Caco-2 (cell line): ENCODE results near the gene MRPS18B. TPM values are rescaled to one million over a fixed set of nuclear protein-coding genes. Genes with fewer than 3 reads are reported as not detected.

Source experiments
- BruUV-seq: library from RNA; stranded (reverse); fragments of 400-500 nt; replicated peaks from 2 replicates; lab custom pipeline; 2021; lab: Mats Ljungman, UMichigan
- CTCF ChIA-PET: fragments of 300-600 bp; sonication (Branson Sonifier 250); formaldehyde crosslinking; loops from one replicate; lab custom pipeline; 2022; ENCODE audit warnings: antibody characterized with exemption; lab: Charles Lee
- POLR2A ChIA-PET: fragments of 300-600 bp; sonication (Branson Sonifier 250); formaldehyde crosslinking; loops from one replicate; lab custom pipeline; 2022; ENCODE audit warnings: antibody characterized with exemption; lab: Charles Lee
- DNase-seq, 2 experiments: peaks; one replicate each; pipeline versions ENCODE4 v3.0.0 to v3.0.0-alpha.2; 2020 to 2022
- H3K27me3 ChIP-seq: replicated peaks from 2 replicates; pipeline ENCODE4 v1.6.0; 2011; ENCODE audit warnings: low read length; ENCODE audit not compliant: control insufficient read depth, insufficient read depth
- H3K36me3 ChIP-seq: 2 replicates; pipeline ENCODE4 v1.5.1; 2011; ENCODE audit warnings: low read length; ENCODE audit not compliant: control insufficient read depth, insufficient read depth
- H3K4me1 ChIP-seq: fragments of 250-450 bp; sonication (Bioruptor Pico); 2 replicates; pipeline ENCODE4 v1.5.1; 2020; ENCODE audit warnings: mild to moderate bottlenecking
- H3K4me3 ChIP-seq: 2 replicates; pipeline ENCODE4 v1.5.1; 2011; ENCODE audit warnings: low read depth, mild to moderate bottlenecking, control low read depth, low read length
- H3K9me3 ChIP-seq: fragments of 250-450 bp; sonication (Bioruptor Pico); 2 replicates; pipeline ENCODE4 v1.5.1; 2020; ENCODE audit warnings: mild to moderate bottlenecking, moderate library complexity
- H3K27ac Mint-ChIP-seq: one replicate; pipeline ENCODE4 v1.8.0; 2022; ENCODE audit warnings: mixed read lengths; ENCODE audit not compliant: unreplicated experiment
- H3K27me3 Mint-ChIP-seq: one replicate; pipeline ENCODE4 v1.8.0; 2022; ENCODE audit warnings: mixed read lengths; ENCODE audit not compliant: insufficient read depth, unreplicated experiment
- H3K36me3 Mint-ChIP-seq: one replicate; pipeline ENCODE4 v1.8.0; 2022; ENCODE audit warnings: mild to moderate bottlenecking, mixed read lengths; ENCODE audit not compliant: insufficient read depth, unreplicated experiment
- H3K4me1 Mint-ChIP-seq: one replicate; pipeline ENCODE4 v1.8.0; 2022; ENCODE audit warnings: low read depth, mixed read lengths; ENCODE audit not compliant: unreplicated experiment
- H3K4me3 Mint-ChIP-seq: one replicate; pipeline ENCODE4 v1.8.0; 2022; ENCODE audit warnings: mild to moderate bottlenecking, moderate library complexity, mixed read lengths; ENCODE audit not compliant: unreplicated experiment
- H3K9me3 Mint-ChIP-seq: one replicate; pipeline ENCODE4 v1.8.0; 2022; ENCODE audit warnings: mixed read lengths; ENCODE audit not compliant: unreplicated experiment
- intact Hi-C: fragments of 100-400 bp; cut with micrococcal nuclease; formaldehyde crosslinking; loops from one replicate; pipeline ENCODE4 v1.10.0; 2022; ENCODE audit not compliant: unreplicated experiment
- total RNA-seq: library from RNA; stranded (reverse); gene quantifications from 2 replicates; pipeline ENCODE4 v1.2.3, GENCODE V29; 2022
- TF ChIP-seq, protein P1 (sequence below), 2 experiments: fragments of 200-600 bp in 1 of 2; IDR thresholded peaks; 1 replicate in 1 of 2; 2 replicates in 1 of 2; pipeline versions ENCODE4 v1.5.1 to v1.8.0; 2011 to 2022; ENCODE audit warnings: antibody characterized with exemption in 1 of 2, control low read depth in 1 of 2, inconsistent platforms in 1 of 2, low read depth in 1 of 2, low read length in 1 of 2, mild to moderate bottlenecking in 1 of 2, moderate library complexity in 1 of 2; ENCODE audit not compliant: insufficient read depth in 1 of 2, severe bottlenecking in 1 of 2, unreplicated experiment in 1 of 2

Gene MRPS18B
- total RNA-seq, 1 experiment from 2014 or later, result 62.6 TPM

DNA sequence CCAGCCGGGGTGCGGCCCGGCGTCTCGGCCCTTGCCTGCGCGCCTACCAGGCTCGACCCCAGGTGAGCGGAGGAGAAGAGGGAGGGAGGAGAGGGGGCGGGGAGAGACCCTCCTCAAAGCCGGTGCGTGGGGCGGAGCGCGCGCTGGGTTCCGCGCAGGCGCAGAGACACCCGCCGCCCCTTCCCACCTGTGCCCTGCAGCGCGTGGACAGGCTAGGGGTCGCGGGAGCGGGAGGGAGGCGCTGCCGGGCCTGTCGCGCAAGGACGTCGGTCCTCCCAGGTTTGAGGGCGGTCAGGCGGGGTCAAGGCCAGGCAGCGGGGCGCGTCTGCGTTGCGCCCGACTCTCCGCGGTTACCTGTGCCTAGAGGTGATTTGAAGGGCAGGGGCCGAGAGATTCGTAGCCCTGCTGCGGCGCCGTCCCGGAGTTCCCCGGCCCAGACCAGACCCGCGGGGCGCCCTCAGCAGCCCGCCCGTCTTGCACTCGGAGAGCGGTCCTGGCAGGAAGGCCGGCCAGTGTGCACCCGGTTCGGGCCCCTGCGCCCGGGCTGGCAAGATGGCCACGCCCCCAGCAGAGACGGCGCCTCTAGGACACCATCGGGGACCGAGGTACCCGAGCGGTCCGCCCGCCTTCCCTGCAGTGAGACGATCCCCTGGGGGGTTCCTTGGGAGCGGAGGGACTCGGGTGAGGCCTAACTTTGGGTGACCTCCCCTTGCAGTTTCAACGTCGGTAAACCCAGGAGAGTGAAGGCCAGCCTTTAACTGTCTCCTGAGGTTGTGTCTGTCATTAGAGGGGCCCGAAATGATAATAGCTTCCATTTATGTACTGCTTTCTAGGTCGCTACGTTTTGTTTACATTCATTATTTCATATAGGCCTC is 29.8 kb downstream of the MRPS18B start:
- Mint-ChIP-seq H3K9me3 (no peaks in the 10 kb centered on the region), H3K27ac (peak overlapping the region; percentile 67), H3K4me1 (peaks cover 12% of the 10 kb centered on the region), H3K27me3 (no peaks in the 10 kb centered on the region), H3K4me3 (peak overlapping the region; percentile 82), H3K36me3 (peaks cover 61% of the 10 kb centered on the region)
- Histone ChIP-seq H3K4me3 (peak overlapping the region; percentile 83), H3K27me3 (no peaks in the 10 kb centered on the region), H3K36me3 (peaks cover 2% of the 10 kb centered on the region; the same call in 1 of the 2 replicates), H3K9me3 (no peaks in the 10 kb centered on the region), H3K4me1 (no peaks in the 10 kb centered on the region)
- TF ChIP-seq, protein P1, sequence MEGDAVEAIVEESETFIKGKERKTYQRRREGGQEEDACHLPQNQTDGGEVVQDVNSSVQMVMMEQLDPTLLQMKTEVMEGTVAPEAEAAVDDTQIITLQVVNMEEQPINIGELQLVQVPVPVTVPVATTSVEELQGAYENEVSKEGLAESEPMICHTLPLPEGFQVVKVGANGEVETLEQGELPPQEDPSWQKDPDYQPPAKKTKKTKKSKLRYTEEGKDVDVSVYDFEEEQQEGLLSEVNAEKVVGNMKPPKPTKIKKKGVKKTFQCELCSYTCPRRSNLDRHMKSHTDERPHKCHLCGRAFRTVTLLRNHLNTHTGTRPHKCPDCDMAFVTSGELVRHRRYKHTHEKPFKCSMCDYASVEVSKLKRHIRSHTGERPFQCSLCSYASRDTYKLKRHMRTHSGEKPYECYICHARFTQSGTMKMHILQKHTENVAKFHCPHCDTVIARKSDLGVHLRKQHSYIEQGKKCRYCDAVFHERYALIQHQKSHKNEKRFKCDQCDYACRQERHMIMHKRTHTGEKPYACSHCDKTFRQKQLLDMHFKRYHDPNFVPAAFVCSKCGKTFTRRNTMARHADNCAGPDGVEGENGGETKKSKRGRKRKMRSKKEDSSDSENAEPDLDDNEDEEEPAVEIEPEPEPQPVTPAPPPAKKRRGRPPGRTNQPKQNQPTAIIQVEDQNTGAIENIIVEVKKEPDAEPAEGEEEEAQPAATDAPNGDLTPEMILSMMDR (IDR thresholded peaks at IDR 0.05; ENCODE audit: insufficient read depth in 1 of 2, low read depth in 1 of 2, low read length in 1 of 2, severe bottlenecking in 1 of 2, unreplicated experiment in 1 of 2), result no peak
- POLR2A ChIA-PET, result interaction anchor here (0.6 to 1.0 kb wide), 2 partner anchors 13 to 70 kb away, joined by 5 to 9 read pairs; partner anchors contain the start of gene MDC1
- no TSS peak for BruUV-seq
- CTCF ChIA-PET, result no interaction called here
- intact Hi-C loops, result loop anchor here (1.0 to 2.0 kb wide), 3 partner anchors 25 to 75 kb away; partner anchors contain the start of genes DHX16, MRPS18B and PPP1R10
- DNase-seq, result peak; percentile 78 to 88

DNA sequence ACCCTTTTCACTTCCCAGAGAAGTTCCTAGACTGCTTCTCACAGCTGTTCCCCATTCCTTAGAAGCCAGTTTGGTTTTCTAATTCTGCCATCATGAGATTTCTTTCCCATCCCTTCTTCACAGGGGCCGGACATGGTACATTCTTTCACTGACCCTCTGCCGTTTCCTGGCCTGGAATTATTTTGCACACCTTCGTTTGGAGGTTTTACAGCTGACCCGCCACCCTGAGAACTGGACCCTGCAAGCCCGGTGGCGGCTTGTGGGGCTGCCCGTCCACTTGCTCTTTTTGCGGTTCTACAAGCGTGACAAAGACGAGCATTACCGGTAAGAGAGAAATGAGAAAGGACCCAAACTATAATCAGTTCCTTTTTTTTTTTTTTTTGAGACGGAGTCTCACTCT is 33.5 kb downstream of the MRPS18B start:
- POLR2A ChIA-PET, result no interaction called here
- H3K9me3 ChIP-seq, result no peaks in the 10 kb centered on the region
- no peak overlapping the region for H3K27ac Mint-ChIP-seq
- peaks cover 5% of the 10 kb centered on the region for H3K4me1 Mint-ChIP-seq
- no peaks in the 10 kb centered on the region for H3K4me1 ChIP-seq
- H3K27me3 Mint-ChIP-seq, result no peaks in the 10 kb centered on the region
- BruUV-seq, result no TSS peak
- no peak overlapping the region for H3K4me3 Mint-ChIP-seq
- no peaks in the 10 kb centered on the region for H3K27me3 ChIP-seq
- H3K36me3 Mint-ChIP-seq, result peaks cover 63% of the 10 kb centered on the region
- CTCF ChIA-PET, result no interaction called here
- no peak overlapping the region for H3K4me3 ChIP-seq
- intact Hi-C loops, result no loop called here
- TF ChIP-seq, protein P1 (IDR thresholded peaks at IDR 0.05; ENCODE audit: insufficient read depth in 1 of 2, low read depth in 1 of 2, low read length in 1 of 2, severe bottlenecking in 1 of 2, unreplicated experiment in 1 of 2), result no peak
- no peaks in the 10 kb centered on the region for H3K9me3 Mint-ChIP-seq
- DNase-seq, result no peak
- peaks cover 2% of the 10 kb centered on the region; the same call in 1 of the 2 replicates for H3K36me3 ChIP-seq

DNA sequence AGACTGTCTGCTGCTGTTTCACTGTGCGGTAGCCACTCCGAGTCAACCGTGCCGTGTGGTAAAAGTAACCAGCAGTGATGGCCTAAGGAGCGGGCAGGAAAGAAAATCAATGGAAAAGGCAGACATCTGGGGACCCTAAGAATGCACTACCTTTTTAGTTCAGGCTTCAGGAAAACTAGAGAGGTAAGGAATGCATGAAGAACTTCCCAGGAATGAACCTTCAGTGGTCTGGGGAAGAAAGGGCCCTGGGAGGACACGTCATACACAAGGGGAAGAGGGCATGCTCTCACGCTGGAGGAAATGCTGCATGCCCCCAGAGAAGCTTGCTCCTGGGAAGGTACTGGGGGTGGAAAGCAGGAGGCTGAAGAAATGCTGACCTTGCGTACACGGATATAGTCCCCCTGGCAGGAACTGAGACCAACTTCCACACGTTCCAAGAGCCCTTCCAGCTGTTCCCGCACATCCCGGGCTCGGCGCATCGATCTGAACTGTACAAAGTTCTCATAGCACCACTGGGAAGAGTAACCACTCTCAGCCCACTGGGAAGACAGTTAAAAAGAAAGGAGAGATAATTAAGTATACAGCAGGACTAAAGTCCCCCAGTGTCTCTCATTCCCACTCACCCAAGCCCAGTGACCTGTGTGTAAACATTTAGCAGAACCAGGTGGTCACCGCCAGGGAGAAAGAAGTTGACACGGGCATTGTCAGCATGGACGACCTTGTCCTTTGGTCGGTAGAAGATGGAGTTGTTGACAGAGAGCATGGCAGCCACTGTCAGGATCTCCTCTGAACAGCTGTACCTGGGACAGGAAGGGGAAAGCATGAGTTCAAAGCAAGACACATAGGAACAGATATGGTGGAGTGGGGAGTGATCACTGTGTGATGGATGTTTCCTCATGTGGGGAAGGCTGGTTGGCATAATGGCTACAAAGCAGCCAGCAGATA is 37.4 kb downstream of the MRPS18B start:
- ChIA-PET POLR2A (no interaction called here), CTCF (no interaction called here)
- no peak overlapping the region for H3K4me3 ChIP-seq
- H3K4me1 ChIP-seq, result no peaks in the 10 kb centered on the region
- Mint-ChIP-seq H3K4me1 (no peaks in the 10 kb centered on the region), H3K27ac (no peak overlapping the region), H3K9me3 (no peaks in the 10 kb centered on the region), H3K4me3 (no peak overlapping the region), H3K36me3 (peaks cover 68% of the 10 kb centered on the region), H3K27me3 (no peaks in the 10 kb centered on the region)
- no TSS peak for BruUV-seq
- TF ChIP-seq, protein P1 (IDR thresholded peaks at IDR 0.05; ENCODE audit: insufficient read depth in 1 of 2, low read depth in 1 of 2, low read length in 1 of 2, severe bottlenecking in 1 of 2, unreplicated experiment in 1 of 2), result no peak
- intact Hi-C loops, result no loop called here
- no peaks in the 10 kb centered on the region for H3K27me3 ChIP-seq
- H3K36me3 ChIP-seq, result peaks cover 2% of the 10 kb centered on the region; the same call in 1 of the 2 replicates
- no peak for DNase-seq
- H3K9me3 ChIP-seq, result no peaks in the 10 kb centered on the region
